ENCODE data around the gene AGTPBP1.
A peak's percentile ranks its signal among the peaks of the same experiment; 100 is the strongest.

AGTPBP1 gene

DNA sequence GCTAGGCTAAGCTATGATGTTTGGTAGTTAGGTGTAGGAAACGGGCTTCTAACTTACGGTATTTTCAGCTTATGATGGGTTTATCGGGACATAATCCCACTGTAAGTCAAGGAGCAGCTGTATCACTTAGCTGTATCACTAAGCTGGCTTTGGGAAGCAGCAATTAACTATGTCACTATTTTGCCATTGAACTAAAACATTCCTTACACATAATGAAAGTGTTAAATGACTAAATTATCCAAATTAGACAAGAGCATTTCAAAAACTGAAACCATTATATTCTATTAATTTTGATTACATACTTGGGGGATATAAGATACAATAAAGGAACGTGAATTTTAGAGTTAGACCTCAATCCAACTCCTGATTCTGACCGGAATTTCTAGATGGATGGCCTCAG, 188.3 kb downstream of the AGTPBP1 start:
- no peak overlapping the region for H3K27ac Mint-ChIP-seq
- H3K4me3 Mint-ChIP-seq, result no peak overlapping the region
- H3K36me3 Mint-ChIP-seq (ENCODE audit: low read depth), result peaks cover 25% of the 10 kb centered on the region
- TF ChIP-seq CTCF (IDR thresholded peaks at IDR 0.05), result no peak
- no peaks in the 10 kb centered on the region for H3K27me3 Mint-ChIP-seq (ENCODE audit: low read depth, poor library complexity)
- no peak for DNase-seq
- no peaks in the 10 kb centered on the region for H3K9me3 Mint-ChIP-seq
- peaks cover 8% of the 10 kb centered on the region for H3K4me1 Mint-ChIP-seq

DNA sequence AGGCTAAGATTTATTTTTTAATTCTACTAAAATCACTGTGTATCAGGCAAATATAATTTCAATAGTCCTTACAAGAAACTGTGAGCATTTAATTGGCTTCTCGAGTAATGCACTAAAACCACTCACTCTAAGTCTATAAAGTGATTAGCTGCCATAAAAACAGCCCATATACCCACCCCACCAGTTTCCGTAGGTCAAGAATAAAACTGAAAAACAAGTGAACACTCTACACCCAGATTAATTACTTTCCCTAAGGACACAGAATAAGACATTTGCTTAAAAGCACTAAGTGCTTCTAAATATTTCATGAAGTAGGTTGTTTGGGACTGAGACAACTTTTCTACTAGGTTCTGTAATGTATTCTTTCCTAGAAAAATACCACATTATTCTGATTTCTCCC, 194.2 kb downstream of the AGTPBP1 start:
- Mint-ChIP-seq H3K36me3 (ENCODE audit: low read depth) (peaks cover 20% of the 10 kb centered on the region), H3K9me3 (no peaks in the 10 kb centered on the region), H3K4me1 (peaks cover 6% of the 10 kb centered on the region), H3K4me3 (no peak overlapping the region), H3K27ac (peak overlapping the region; percentile 25), H3K27me3 (ENCODE audit: low read depth, poor library complexity) (no peaks in the 10 kb centered on the region)
- no peak for TF ChIP-seq CTCF (IDR thresholded peaks at IDR 0.05)
- DNase-seq, result no peak

- Mint-ChIP-seq H3K4me3 (no peak overlapping the region), H3K27ac (no peak overlapping the region), H3K9me3 (no peaks in the 10 kb centered on the region), H3K4me1 (peaks cover 6% of the 10 kb centered on the region), H3K36me3 (ENCODE audit: low read depth) (peaks cover 13% of the 10 kb centered on the region), H3K27me3 (ENCODE audit: low read depth, poor library complexity) (no peaks in the 10 kb centered on the region)
- no peak for DNase-seq
- TF ChIP-seq CTCF (IDR thresholded peaks at IDR 0.05), result no peak
Observed at GRCh38 chr9:85543196-85543595, 198.6 kb downstream of the AGTPBP1 start.

GRCh38 chr9:85541876-85542275, 199.9 kb downstream of the AGTPBP1 start:
- Mint-ChIP-seq H3K27me3 (ENCODE audit: low read depth, poor library complexity) (no peaks in the 10 kb centered on the region), H3K9me3 (no peaks in the 10 kb centered on the region), H3K4me3 (no peak overlapping the region), H3K4me1 (no peaks in the 10 kb centered on the region), H3K27ac (no peak overlapping the region), H3K36me3 (ENCODE audit: low read depth) (peaks cover 6% of the 10 kb centered on the region)
- DNase-seq, result no peak
- TF ChIP-seq CTCF (IDR thresholded peaks at IDR 0.05), result no peak

- Mint-ChIP-seq H3K9me3 (no peaks in the 10 kb centered on the region), H3K4me1 (no peaks in the 10 kb centered on the region), H3K27me3 (ENCODE audit: low read depth, poor library complexity) (no peaks in the 10 kb centered on the region), H3K27ac (no peak overlapping the region), H3K4me3 (no peak overlapping the region), H3K36me3 (ENCODE audit: low read depth) (no peaks in the 10 kb centered on the region)
- no peak for TF ChIP-seq CTCF (IDR thresholded peaks at IDR 0.05)
- no peak for DNase-seq
Observed at GRCh38 chr9:85536514-85536913, 205.2 kb downstream of the AGTPBP1 start.

- Mint-ChIP-seq H3K9me3 (no peaks in the 10 kb centered on the region), H3K36me3 (ENCODE audit: low read depth) (no peaks in the 10 kb centered on the region), H3K27ac (no peak overlapping the region), H3K27me3 (ENCODE audit: low read depth, poor library complexity) (no peaks in the 10 kb centered on the region), H3K4me3 (no peak overlapping the region), H3K4me1 (no peaks in the 10 kb centered on the region)
- TF ChIP-seq CTCF (IDR thresholded peaks at IDR 0.05), result no peak
- DNase-seq, result no peak
Observed at GRCh38 chr9:85536076-85536475, 205.7 kb downstream of the AGTPBP1 start.
